GM23338 (cell line): Measurements from ENCODE around the gene CKB. TPM values are rescaled to one million over a fixed set of nuclear protein-coding genes. Genes with fewer than 3 reads are reported as not detected.

Experiments used
- ATAC-seq: fragments of 200-7000 bp; cut with Tn5 transposase; 3 replicates; pipeline ENCODE4 v1.9.1; 2020
- DNase-seq: peaks from one replicate; pipeline ENCODE4 v3.0.0-alpha.2; 2015; ENCODE audit warnings: low spot score
- H2AFZ ChIP-seq: fragments of 200-600 bp; sonication (generic); 2 replicates; pipeline ENCODE4 v1.8.0; 2016; ENCODE audit warnings: antibody characterized with exemption, mild to moderate bottlenecking, moderate library complexity
- H3F3A ChIP-seq: fragments of 200-600 bp; sonication (generic); replicated peaks from 2 replicates; pipeline ENCODE4 v1.8.0; 2017; ENCODE audit warnings: antibody characterized with exemption, mixed run types, low read depth
- H3K27ac ChIP-seq: fragments of 200-600 bp; sonication (generic); 2 replicates; pipeline ENCODE4 v1.6.1; 2016; ENCODE audit warnings: low read depth
- H3K27me3 ChIP-seq: fragments of 200-600 bp; sonication (generic); 2 replicates; pipeline ENCODE4 v1.8.0; 2016; ENCODE audit warnings: mild to moderate bottlenecking, mixed run types, moderate library complexity; ENCODE audit not compliant: insufficient read depth
- H3K36me3 ChIP-seq: fragments of 200-600 bp; sonication (generic); 2 replicates; pipeline ENCODE4 v1.8.0; 2016; ENCODE audit warnings: mild to moderate bottlenecking; ENCODE audit not compliant: insufficient read depth
- H3K4me1 ChIP-seq: fragments of 200-600 bp; sonication (generic); 2 replicates; pipeline ENCODE4 v1.8.0; 2016; ENCODE audit warnings: mild to moderate bottlenecking, moderate library complexity; ENCODE audit not compliant: insufficient read depth
- H3K4me2 ChIP-seq: fragments of 200-600 bp; sonication (generic); 2 replicates; pipeline ENCODE4 v1.7.1; 2017; ENCODE audit warnings: mixed run types
- H3K4me3 ChIP-seq: fragments of 200-600 bp; sonication (generic); 2 replicates; pipeline ENCODE4 v1.6.1; 2016; ENCODE audit warnings: mixed run types
- H3K79me2 ChIP-seq: fragments of 200-600 bp; sonication (generic); replicated peaks from 2 replicates; pipeline ENCODE4 v1.8.0; 2017; ENCODE audit warnings: mild to moderate bottlenecking; ENCODE audit not compliant: insufficient read depth
- H3K9me2 ChIP-seq: fragments of 200-600 bp; sonication (generic); 2 replicates; pipeline ENCODE4 v1.8.0; 2017; ENCODE audit not compliant: insufficient read depth
- H4K20me1 ChIP-seq: fragments of 200-600 bp; sonication (generic); replicated peaks from 2 replicates; pipeline ENCODE4 v1.8.0; 2017; ENCODE audit warnings: mild to moderate bottlenecking; ENCODE audit not compliant: insufficient read depth
- H3K27ac Mint-ChIP-seq: 2 replicates; pipeline ENCODE4 v1.8.0; 2020; ENCODE audit warnings: inconsistent platforms, mild to moderate bottlenecking, moderate library complexity, mixed read lengths
- H3K27me3 Mint-ChIP-seq: 3 replicates; pipeline ENCODE4 v1.8.0; 2022; ENCODE audit warnings: low read depth, mild to moderate bottlenecking, moderate library complexity, mixed read lengths, inconsistent platforms; ENCODE audit not compliant: insufficient read depth, poor library complexity
- H3K36me3 Mint-ChIP-seq: 3 replicates; pipeline ENCODE4 v1.8.0; 2021; ENCODE audit warnings: low read depth, mild to moderate bottlenecking, inconsistent platforms, moderate library complexity, mixed read lengths
- H3K4me1 Mint-ChIP-seq: 3 replicates; pipeline ENCODE4 v1.8.0; 2020; ENCODE audit warnings: mild to moderate bottlenecking, inconsistent platforms, mixed read lengths
- H3K4me3 Mint-ChIP-seq: 3 replicates; pipeline ENCODE4 v1.8.0; 2021; ENCODE audit warnings: moderate library complexity, mild to moderate bottlenecking, inconsistent platforms, mixed read lengths
- H3K9me3 Mint-ChIP-seq: 3 replicates; pipeline ENCODE4 v1.8.0; 2020; ENCODE audit warnings: moderate library complexity, mild to moderate bottlenecking, inconsistent platforms, mixed read lengths
- ETS1 ChIP-seq: IDR thresholded peaks from 2 replicates; pipeline ENCODE4 v1.6.1; 2016; ENCODE audit warnings: antibody characterized with exemption
- POLR2AphosphoS5 ChIP-seq: IDR thresholded peaks from 2 replicates; pipeline ENCODE4 v1.6.1; 2016; ENCODE audit warnings: antibody characterized with exemption, low read depth
- ZNF462 ChIP-seq: fragments of 250-450 bp; sonication (Bioruptor Pico); IDR thresholded peaks from 2 replicates; pipeline ENCODE4 v1.5.0; 2020; ENCODE audit warnings: mild to moderate bottlenecking, moderate library complexity
- polyA plus RNA-seq: library from polyadenylated mRNA; unstranded; fragments of >200 nt; fragmentation: Nextera tagmentation; extraction: Ambion mirVana; gene quantifications from 2 replicates; pipeline ENCODE4 v1.2.1, GENCODE V29; 2016
- total RNA-seq: library from RNA; depleted of rRNA; stranded (reverse); fragments of >200 nt; shearing (Covaris generic); gene quantifications from 2 replicates; pipeline ENCODE4 v1.2.3, GENCODE V29; 2014

Gene CKB
- total and polyA plus RNA-seq, 2 experiments from 2014 or later: 604 to 852 TPM

GRCh38 chr14:103501041-103501870, 21.4 kb downstream of the CKB start:
- TF ChIP-seq POLR2AphosphoS5 (no peak), ZNF462 (CRISPR knock-in tag) (no peak), ETS1 (no peak)
- no peak overlapping the region for H3K27ac ChIP-seq
- H3K27me3 ChIP-seq: no peaks in the 10 kb centered on the region
- H3K4me1 Mint-ChIP-seq: peaks cover 4% of the 10 kb centered on the region; the same call in 2 of the 3 replicates
- H3K36me3 ChIP-seq: peaks cover 21% of the 10 kb centered on the region
- H3K79me2 ChIP-seq: peaks cover 5% of the 10 kb centered on the region; the same call in 1 of the 2 replicates
- H3F3A ChIP-seq: peaks cover 14% of the 10 kb centered on the region; the same call in 1 of the 2 replicates
- H3K4me3 ChIP-seq: no peak overlapping the region
- H3K36me3 Mint-ChIP-seq: peaks cover 45% of the 10 kb centered on the region
- H3K4me1 ChIP-seq: no peaks in the 10 kb centered on the region
- H3K9me3 Mint-ChIP-seq: no peaks in the 10 kb centered on the region
- no peak overlapping the region for H3K4me2 ChIP-seq
- peaks cover 3% of the 10 kb centered on the region for H3K27me3 Mint-ChIP-seq
- ATAC-seq (no peak), DNase-seq (no peak)
- no peaks in the 10 kb centered on the region; the same call in 1 of the 2 replicates for H4K20me1 ChIP-seq
- peak overlapping the region; percentile 36; the same call in 1 of the 2 replicates for H3K27ac Mint-ChIP-seq
- no peak overlapping the region for H2AFZ ChIP-seq
- no peak overlapping the region; the same call in 2 of the 3 replicates for H3K4me3 Mint-ChIP-seq
- H3K9me2 ChIP-seq: no peaks in the 10 kb centered on the region
